ENCODE results near the gene RNF151. TPM values are rescaled to one million over a fixed set of nuclear protein-coding genes. Genes with fewer than 3 reads are reported as not detected.
A peak's percentile ranks its signal among the peaks of the same experiment; 100 is the strongest.

The RNF151 gene
- total RNA-seq, 1 experiment from 2014 or later: not detected

DNA sequence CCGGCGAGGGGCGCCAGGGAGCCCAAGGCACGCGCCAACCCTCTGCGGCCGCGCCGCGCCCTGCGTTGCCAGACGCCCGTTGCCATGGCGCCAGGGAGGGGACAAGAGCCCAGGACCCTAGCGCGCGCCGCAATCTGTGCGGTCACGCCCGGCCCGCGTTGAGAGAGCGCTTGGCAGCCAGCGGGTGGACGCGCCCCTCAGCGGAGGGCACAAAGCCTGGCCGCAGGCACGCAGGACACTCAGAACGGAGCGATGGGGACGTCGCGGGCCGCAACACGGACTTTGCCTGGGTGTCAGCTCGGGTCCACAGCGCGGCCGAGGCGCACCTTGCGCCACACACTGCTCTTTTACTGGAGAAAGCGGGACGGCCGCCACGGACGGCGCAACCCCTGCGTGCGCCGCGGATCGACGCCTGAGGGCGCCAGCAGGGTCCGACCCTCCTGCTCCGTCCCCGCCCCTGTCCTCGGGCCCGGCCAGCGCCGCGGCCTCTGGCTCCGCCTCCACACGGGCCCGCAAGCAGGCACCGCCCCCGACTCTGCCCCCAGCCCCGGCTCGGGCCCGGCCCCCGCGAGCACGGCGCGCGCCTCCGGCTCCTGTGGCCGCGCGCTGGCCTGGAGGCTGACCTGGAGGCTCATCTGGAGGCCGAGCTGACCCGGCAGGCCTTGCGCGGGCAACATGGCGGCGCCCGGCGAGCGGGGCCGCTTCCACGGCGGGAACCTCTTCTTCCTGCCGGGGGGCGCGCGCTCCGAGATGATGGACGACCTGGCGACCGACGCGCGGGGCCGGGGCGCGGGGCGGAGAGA lies 17.1 kb downstream of the RNF151 start, which contains the start of gene GFER:
Gene GFER (plus strand): TSS at position 650 of the 803 bp plus-strand sequence. CDS start 26 bp downstream, at position 676.
- in situ Hi-C loops (cut with HindIII; ENCODE audit: low pct_unique_long_range_greater_than_20kb, low sequenced_read_pairs) (no loop called here), intact Hi-C loops (cut with micrococcal nuclease; ENCODE audit: unreplicated experiment) (no loop called here)
- CTCF ChIA-PET: no interaction called here
- DNase-seq (ENCODE audit: low read depth, low spot score): no peak
- no peaks in the 10 kb centered on the region for H3K9me3 ChIP-seq (ENCODE audit: control insufficient read depth, insufficient read depth, low read depth, low read length)
- POLR2A ChIA-PET: interaction anchor here (0.7 to 1.1 kb wide), 2 partner anchors 17 to 19 kb away, joined by 8 to 13 read pairs; partner anchors contain the start of genes RNF151 and RPS2
- peaks cover 9% of the 10 kb centered on the region; the same call in 1 of the 2 replicates for H3K36me3 ChIP-seq (ENCODE audit: control insufficient read depth, insufficient read depth, low read length)
- H3K4me3 ChIP-seq (ENCODE audit: low read depth in 2 of 2, low read length in 2 of 2): peak within 1 kb of the TSS; percentile 73 to 76
- H3K4me1 ChIP-seq (ENCODE audit: control insufficient read depth, insufficient read depth, low read length): peaks cover 49% of the 10 kb centered on the region
- peak; percentile 84 for ATAC-seq
- H3K27ac ChIP-seq (ENCODE audit: low read length): peak within 1 kb of the TSS; percentile 92
- no peaks in the 10 kb centered on the region for H3K27me3 ChIP-seq (ENCODE audit: control insufficient read depth, insufficient read depth, low read length)
- no TSS peak for BruUV-seq (replicated peaks)
- TF ChIP-seq POLR2AphosphoS5 (IDR thresholded peaks at IDR 0.05; ENCODE audit: low read depth, low read length) (peak; percentile 46), TCF7L2 (IDR thresholded peaks at IDR 0.05; ENCODE audit: low read depth, low read length) (no peak), SIN3A (IDR thresholded peaks at IDR 0.05; ENCODE audit: borderline replicate concordance, insufficient read depth, low read depth, low read length) (peak; percentile 95; the same call in 1 of the 2 replicates)
- TF ChIP-seq, protein P1, sequence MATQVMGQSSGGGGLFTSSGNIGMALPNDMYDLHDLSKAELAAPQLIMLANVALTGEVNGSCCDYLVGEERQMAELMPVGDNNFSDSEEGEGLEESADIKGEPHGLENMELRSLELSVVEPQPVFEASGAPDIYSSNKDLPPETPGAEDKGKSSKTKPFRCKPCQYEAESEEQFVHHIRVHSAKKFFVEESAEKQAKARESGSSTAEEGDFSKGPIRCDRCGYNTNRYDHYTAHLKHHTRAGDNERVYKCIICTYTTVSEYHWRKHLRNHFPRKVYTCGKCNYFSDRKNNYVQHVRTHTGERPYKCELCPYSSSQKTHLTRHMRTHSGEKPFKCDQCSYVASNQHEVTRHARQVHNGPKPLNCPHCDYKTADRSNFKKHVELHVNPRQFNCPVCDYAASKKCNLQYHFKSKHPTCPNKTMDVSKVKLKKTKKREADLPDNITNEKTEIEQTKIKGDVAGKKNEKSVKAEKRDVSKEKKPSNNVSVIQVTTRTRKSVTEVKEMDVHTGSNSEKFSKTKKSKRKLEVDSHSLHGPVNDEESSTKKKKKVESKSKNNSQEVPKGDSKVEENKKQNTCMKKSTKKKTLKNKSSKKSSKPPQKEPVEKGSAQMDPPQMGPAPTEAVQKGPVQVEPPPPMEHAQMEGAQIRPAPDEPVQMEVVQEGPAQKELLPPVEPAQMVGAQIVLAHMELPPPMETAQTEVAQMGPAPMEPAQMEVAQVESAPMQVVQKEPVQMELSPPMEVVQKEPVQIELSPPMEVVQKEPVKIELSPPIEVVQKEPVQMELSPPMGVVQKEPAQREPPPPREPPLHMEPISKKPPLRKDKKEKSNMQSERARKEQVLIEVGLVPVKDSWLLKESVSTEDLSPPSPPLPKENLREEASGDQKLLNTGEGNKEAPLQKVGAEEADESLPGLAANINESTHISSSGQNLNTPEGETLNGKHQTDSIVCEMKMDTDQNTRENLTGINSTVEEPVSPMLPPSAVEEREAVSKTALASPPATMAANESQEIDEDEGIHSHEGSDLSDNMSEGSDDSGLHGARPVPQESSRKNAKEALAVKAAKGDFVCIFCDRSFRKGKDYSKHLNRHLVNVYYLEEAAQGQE (IDR thresholded peaks at IDR 0.05; ENCODE audit: insufficient read depth in 1 of 2, low read depth in 2 of 2, low read length in 1 of 2): no peak
- TF ChIP-seq, protein P2, sequence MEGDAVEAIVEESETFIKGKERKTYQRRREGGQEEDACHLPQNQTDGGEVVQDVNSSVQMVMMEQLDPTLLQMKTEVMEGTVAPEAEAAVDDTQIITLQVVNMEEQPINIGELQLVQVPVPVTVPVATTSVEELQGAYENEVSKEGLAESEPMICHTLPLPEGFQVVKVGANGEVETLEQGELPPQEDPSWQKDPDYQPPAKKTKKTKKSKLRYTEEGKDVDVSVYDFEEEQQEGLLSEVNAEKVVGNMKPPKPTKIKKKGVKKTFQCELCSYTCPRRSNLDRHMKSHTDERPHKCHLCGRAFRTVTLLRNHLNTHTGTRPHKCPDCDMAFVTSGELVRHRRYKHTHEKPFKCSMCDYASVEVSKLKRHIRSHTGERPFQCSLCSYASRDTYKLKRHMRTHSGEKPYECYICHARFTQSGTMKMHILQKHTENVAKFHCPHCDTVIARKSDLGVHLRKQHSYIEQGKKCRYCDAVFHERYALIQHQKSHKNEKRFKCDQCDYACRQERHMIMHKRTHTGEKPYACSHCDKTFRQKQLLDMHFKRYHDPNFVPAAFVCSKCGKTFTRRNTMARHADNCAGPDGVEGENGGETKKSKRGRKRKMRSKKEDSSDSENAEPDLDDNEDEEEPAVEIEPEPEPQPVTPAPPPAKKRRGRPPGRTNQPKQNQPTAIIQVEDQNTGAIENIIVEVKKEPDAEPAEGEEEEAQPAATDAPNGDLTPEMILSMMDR (IDR thresholded peaks at IDR 0.05): peak; percentile 77; the same call in 1 of the 2 replicates

DNA sequence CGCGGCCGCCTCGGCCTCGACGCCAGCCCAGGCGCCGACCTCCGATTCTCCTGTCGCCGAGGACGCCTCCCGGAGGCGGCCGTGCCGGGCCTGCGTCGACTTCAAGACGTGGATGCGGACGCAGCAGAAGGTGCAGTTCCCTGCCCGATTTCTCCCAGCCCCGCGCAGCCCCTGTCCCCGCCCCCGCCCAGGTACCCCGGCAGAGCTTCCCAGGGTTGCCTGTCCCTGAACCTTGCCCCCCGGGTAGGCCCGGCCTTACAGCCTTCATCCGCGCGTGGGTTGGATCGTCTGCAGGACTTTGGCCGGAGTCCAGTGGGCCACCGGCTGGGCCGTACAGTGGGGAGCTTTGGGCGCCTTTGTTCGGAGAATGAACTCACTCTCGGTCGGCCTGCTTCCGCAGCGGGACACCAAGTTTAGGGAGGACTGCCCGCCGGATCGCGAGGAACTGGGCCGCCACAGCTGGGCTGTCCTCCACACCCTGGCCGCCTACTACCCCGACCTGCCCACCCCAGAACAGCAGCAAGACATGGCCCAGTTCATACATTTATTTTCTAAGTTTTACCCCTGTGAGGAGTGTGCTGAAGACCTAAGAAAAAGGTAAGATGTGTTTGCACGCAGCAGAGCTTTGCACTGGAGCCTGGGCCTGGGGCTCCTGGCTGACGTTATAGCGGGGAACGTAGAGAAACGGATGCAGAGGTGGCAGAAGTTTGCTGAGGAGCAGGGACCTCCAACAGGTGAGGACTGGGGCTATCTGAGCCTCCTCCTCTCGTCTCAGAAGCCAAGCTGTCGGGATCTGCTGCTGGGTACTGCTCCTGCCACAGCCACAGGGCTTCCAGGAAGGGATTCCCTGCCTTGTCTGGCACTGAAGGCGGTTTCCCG lies 17.9 kb downstream of the RNF151 start:
- ATAC-seq (peak; percentile 7), DNase-seq (ENCODE audit: low read depth, low spot score) (no peak)
- TSS peak; percentile 59 for BruUV-seq (replicated peaks)
- Histone ChIP-seq H3K27me3 (ENCODE audit: control insufficient read depth, insufficient read depth, low read length) (no peaks in the 10 kb centered on the region), H3K27ac (ENCODE audit: low read length) (peak overlapping the region; percentile 92), H3K4me1 (ENCODE audit: control insufficient read depth, insufficient read depth, low read length) (peaks cover 53% of the 10 kb centered on the region), H3K9me3 (ENCODE audit: control insufficient read depth, insufficient read depth, low read depth, low read length) (no peaks in the 10 kb centered on the region), H3K4me3 (ENCODE audit: low read depth in 2 of 2, low read length in 2 of 2) (peak overlapping the region; percentile 73 to 76), H3K36me3 (ENCODE audit: control insufficient read depth, insufficient read depth, low read length) (peaks cover 9% of the 10 kb centered on the region; the same call in 1 of the 2 replicates)
- intact Hi-C loops (cut with micrococcal nuclease; ENCODE audit: unreplicated experiment) (no loop called here), in situ Hi-C loops (cut with HindIII; ENCODE audit: low pct_unique_long_range_greater_than_20kb, low sequenced_read_pairs) (no loop called here)
- ChIA-PET POLR2A (interaction anchor here (0.7 kb wide), 1 partner anchor 20 kb away, joined by 13 read pairs; the partner anchor contains the start of gene RPS2), CTCF (no interaction called here)
- TF ChIP-seq, protein P2 (IDR thresholded peaks at IDR 0.05): no peak

Data from Panc1 (cell line).